Measurements from ENCODE around the gene ANGPTL2. TPM values are rescaled to one million over a fixed set of nuclear protein-coding genes. Genes with fewer than 3 reads are reported as not detected.

Gene ANGPTL2
- total and polyA plus RNA-seq, 4 donors: 13.4 to 51.2 (median 40.7) TPM

DNA sequence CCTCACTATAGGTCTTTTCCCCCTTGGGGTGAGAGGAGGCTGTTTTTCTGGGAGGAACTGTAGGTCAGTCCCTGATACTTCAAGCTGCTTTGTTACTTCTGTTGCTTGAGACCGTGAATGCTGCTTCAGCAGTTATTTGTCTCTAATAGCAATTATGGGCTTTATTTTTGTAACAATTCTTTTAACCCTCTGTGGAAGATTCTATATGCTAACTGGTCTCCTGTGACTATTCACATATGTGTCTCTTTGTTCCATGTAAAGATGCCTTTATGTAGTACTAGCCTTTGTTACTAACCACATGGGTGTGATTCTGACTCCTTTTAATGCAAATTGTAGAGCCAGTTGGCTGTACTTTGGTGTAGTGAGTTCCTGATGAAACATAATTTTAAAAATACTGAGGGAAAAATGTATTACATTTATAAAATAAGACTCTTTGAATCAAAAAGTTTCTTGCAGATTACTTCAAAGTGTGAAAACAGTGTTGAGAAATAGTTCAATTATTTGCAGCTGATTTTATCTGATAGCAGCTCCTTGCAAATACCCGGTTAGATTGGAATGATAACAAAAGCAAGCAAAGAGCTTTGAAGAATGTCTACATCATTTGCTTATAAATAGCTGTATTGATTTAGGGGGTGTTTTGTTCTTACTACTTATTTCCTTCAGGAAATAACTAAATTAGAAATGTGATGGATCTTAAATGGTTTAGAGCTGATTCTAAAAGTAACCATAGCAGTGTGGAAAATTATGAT is 46.6 kb downstream of the ANGPTL2 start:
- WGBS, 2 donors: 18 to 20% methylated on average over 2 of the region's 2 CpGs
- Histone ChIP-seq H3K27ac (ENCODE audit: low read depth in 1 of 2, low read length in 2 of 2) (no peak overlapping the region), H3K4me3 (ENCODE audit: low read length in 2 of 2) (no peak overlapping the region), H3K9me3 (ENCODE audit: control insufficient read depth, low read length) (no peaks in the 10 kb centered on the region), H3K4me1 (ENCODE audit: control insufficient read depth in 1 of 2, insufficient read depth in 2 of 2, low read length in 2 of 2) (no peaks in the 10 kb centered on the region), H3K36me3 (ENCODE audit: control insufficient read depth in 1 of 2, insufficient read depth in 2 of 2, low read length in 1 of 2) (no peaks in the 10 kb centered on the region), H3K27me3 (ENCODE audit: control insufficient read depth in 1 of 2, insufficient read depth in 2 of 2, low read length in 1 of 2) (no peaks in the 10 kb centered on the region)
- intact Hi-C loops (cut with DNase I): no loop called here
- no peak for DNase-seq
- no peak for ATAC-seq (ENCODE audit: low FRiP score)

GRCh38 chr9:127074561-127075548 is 47.6 kb downstream of the ANGPTL2 start:
- no peak for DNase-seq
- Histone ChIP-seq H3K27ac (ENCODE audit: low read depth in 1 of 2, low read length in 2 of 2) (no peak overlapping the region), H3K36me3 (ENCODE audit: control insufficient read depth in 1 of 2, insufficient read depth in 2 of 2, low read length in 1 of 2) (no peaks in the 10 kb centered on the region), H3K4me3 (ENCODE audit: low read length in 2 of 2) (no peak overlapping the region), H3K9me3 (ENCODE audit: control insufficient read depth, low read length) (no peaks in the 10 kb centered on the region), H3K4me1 (ENCODE audit: control insufficient read depth in 1 of 2, insufficient read depth in 2 of 2, low read length in 2 of 2) (no peaks in the 10 kb centered on the region), H3K27me3 (ENCODE audit: control insufficient read depth in 1 of 2, insufficient read depth in 2 of 2, low read length in 1 of 2) (no peaks in the 10 kb centered on the region)
- ATAC-seq (ENCODE audit: low FRiP score): no peak
- intact Hi-C loops (cut with DNase I): no loop called here
- WGBS, 2 donors: 82 to 84% methylated on average over 4 of the region's 4 CpGs

DNA sequence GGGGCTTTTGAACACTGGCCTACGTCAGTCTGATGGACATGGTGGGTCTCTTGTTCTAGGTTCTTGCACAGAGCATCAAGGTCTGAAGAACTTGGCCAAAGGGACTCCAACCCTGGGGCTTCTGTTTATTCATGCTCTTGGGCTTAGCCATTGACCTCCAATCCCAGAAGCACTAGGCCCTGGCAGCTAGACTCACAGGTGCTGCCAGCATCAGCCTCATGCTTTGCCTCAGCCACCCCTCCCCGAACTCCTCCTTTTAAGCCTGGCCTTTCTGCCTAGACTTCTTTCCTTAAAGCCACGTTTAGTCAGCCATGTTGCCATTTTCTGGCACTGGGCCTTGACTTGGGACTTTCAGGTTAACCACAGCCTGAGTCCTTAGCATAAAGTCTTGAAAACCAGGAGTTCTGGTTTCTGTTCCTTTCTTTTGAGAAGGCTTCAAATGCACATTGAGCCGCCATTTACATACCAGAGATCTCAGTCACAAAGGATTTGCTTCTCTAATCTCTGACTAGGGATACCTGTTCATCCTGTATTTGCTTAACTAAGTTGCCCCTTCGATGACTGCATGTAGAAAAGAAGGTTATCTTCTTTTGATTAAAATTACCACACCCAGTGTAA is 54.7 kb downstream of the ANGPTL2 start:
- Histone ChIP-seq H3K4me1 (ENCODE audit: control insufficient read depth in 1 of 2, insufficient read depth in 2 of 2, low read length in 2 of 2) (no peaks in the 10 kb centered on the region), H3K27ac (ENCODE audit: low read depth in 1 of 2, low read length in 2 of 2) (no peak overlapping the region), H3K27me3 (ENCODE audit: control insufficient read depth in 1 of 2, insufficient read depth in 2 of 2, low read length in 1 of 2) (no peaks in the 10 kb centered on the region), H3K4me3 (ENCODE audit: low read length in 2 of 2) (no peak overlapping the region), H3K9me3 (ENCODE audit: control insufficient read depth, low read length) (no peaks in the 10 kb centered on the region), H3K36me3 (ENCODE audit: control insufficient read depth in 1 of 2, insufficient read depth in 2 of 2, low read length in 1 of 2) (no peaks in the 10 kb centered on the region)
- DNase-seq: no peak
- no peak for ATAC-seq (ENCODE audit: low FRiP score)
- intact Hi-C loops (cut with DNase I): no loop called here
- WGBS, 2 donors: 91 to 95% methylated on average over 5 of the region's 5 CpGs

GRCh38 chr9:127066851-127067136 is 55.6 kb downstream of the ANGPTL2 start:
- Histone ChIP-seq H3K27me3 (ENCODE audit: control insufficient read depth in 1 of 2, insufficient read depth in 2 of 2, low read length in 1 of 2) (no peaks in the 10 kb centered on the region), H3K4me1 (ENCODE audit: control insufficient read depth in 1 of 2, insufficient read depth in 2 of 2, low read length in 2 of 2) (no peaks in the 10 kb centered on the region), H3K9me3 (ENCODE audit: control insufficient read depth, low read length) (no peaks in the 10 kb centered on the region), H3K36me3 (ENCODE audit: control insufficient read depth in 1 of 2, insufficient read depth in 2 of 2, low read length in 1 of 2) (no peaks in the 10 kb centered on the region), H3K4me3 (ENCODE audit: low read length in 2 of 2) (no peak overlapping the region), H3K27ac (ENCODE audit: low read depth in 1 of 2, low read length in 2 of 2) (no peak overlapping the region)
- intact Hi-C loops (cut with DNase I): no loop called here
- ATAC-seq (ENCODE audit: low FRiP score): no peak
- no peak for DNase-seq
- WGBS, 2 donors: 92 to 96% methylated on average over 2 of the region's 2 CpGs

DNA sequence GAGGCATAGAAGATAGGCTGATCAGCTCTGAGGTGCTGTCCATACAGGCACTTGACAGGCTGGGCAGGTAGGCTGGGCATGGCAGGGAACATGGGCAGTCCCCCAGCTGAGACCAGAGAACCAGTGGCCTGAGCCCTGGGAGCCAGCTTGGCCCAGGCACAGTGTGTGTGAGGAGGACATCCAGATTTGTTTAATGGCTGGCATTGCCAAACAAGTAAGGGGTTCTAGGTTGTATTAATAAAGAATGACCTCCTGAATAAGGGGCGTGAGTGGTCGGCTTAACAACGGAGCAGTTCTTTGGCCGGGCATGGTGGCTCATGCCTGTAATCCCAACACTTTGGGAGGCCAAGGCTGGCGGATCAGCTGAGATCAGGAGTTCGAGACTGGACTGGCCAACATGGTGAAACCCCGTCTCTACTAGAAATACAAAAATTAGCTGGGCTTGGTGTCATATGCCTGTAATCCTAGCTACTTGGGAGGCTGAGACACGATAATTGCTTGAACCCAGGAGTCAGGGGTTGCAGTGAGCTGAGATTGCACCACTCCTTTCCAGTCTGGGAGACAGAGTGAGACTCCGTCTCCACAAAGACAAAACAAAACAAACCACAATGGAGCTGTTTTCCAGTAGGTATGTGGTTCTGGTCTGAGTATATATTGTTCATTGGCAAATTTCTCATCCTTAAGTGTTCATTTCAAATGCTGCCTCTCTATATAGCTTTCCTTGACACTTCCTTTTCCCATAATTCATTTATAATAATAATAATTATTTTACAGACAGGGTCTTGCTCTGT is 56.2 kb downstream of the ANGPTL2 start:
- Histone ChIP-seq H3K4me3 (ENCODE audit: low read length in 2 of 2) (no peak overlapping the region), H3K4me1 (ENCODE audit: control insufficient read depth in 1 of 2, insufficient read depth in 2 of 2, low read length in 2 of 2) (no peaks in the 10 kb centered on the region), H3K27me3 (ENCODE audit: control insufficient read depth in 1 of 2, insufficient read depth in 2 of 2, low read length in 1 of 2) (no peaks in the 10 kb centered on the region), H3K36me3 (ENCODE audit: control insufficient read depth in 1 of 2, insufficient read depth in 2 of 2, low read length in 1 of 2) (no peaks in the 10 kb centered on the region), H3K27ac (ENCODE audit: low read depth in 1 of 2, low read length in 2 of 2) (no peak overlapping the region), H3K9me3 (ENCODE audit: control insufficient read depth, low read length) (no peaks in the 10 kb centered on the region)
- ATAC-seq (ENCODE audit: low FRiP score): no peak
- no peak for DNase-seq
- WGBS, 2 donors: 98 to 99% methylated on average over 9 of the region's 9 CpGs
- intact Hi-C loops (cut with DNase I): no loop called here

- H3K27ac ChIP-seq (ENCODE audit: low read depth in 1 of 2, low read length in 2 of 2): no peak overlapping the region
- no peaks in the 10 kb centered on the region for H3K36me3 ChIP-seq (ENCODE audit: control insufficient read depth in 1 of 2, insufficient read depth in 2 of 2, low read length in 1 of 2)
- ATAC-seq (ENCODE audit: low FRiP score) (no peak), DNase-seq (no peak)
- intact Hi-C loops (cut with DNase I): no loop called here
- H3K9me3 ChIP-seq (ENCODE audit: control insufficient read depth, low read length): no peaks in the 10 kb centered on the region
- H3K4me1 ChIP-seq (ENCODE audit: control insufficient read depth in 1 of 2, insufficient read depth in 2 of 2, low read length in 2 of 2): no peaks in the 10 kb centered on the region
- 68 to 74% methylated on average over 1 of the region's 1 CpG for WGBS, 2 donors
- no peak overlapping the region for H3K4me3 ChIP-seq (ENCODE audit: low read length in 2 of 2)
- H3K27me3 ChIP-seq (ENCODE audit: control insufficient read depth in 1 of 2, insufficient read depth in 2 of 2, low read length in 1 of 2): no peaks in the 10 kb centered on the region
Observed at GRCh38 chr9:127065592-127065991, 56.8 kb downstream of the ANGPTL2 start.

- WGBS, 2 donors: 89 to 91% methylated on average over 2 of the region's 2 CpGs
- no peak overlapping the region for H3K27ac ChIP-seq (ENCODE audit: low read depth in 1 of 2, low read length in 2 of 2)
- H3K9me3 ChIP-seq (ENCODE audit: control insufficient read depth, low read length): no peaks in the 10 kb centered on the region
- DNase-seq: no peak
- no peak overlapping the region for H3K4me3 ChIP-seq (ENCODE audit: low read length in 2 of 2)
- H3K27me3 ChIP-seq (ENCODE audit: control insufficient read depth in 1 of 2, insufficient read depth in 2 of 2, low read length in 1 of 2): no peaks in the 10 kb centered on the region
- H3K4me1 ChIP-seq (ENCODE audit: control insufficient read depth in 1 of 2, insufficient read depth in 2 of 2, low read length in 2 of 2): peaks cover 0 to 7% of the 10 kb centered on the region in 2 donors
- ATAC-seq (ENCODE audit: low FRiP score): no peak
- no peaks in the 10 kb centered on the region for H3K36me3 ChIP-seq (ENCODE audit: control insufficient read depth in 1 of 2, insufficient read depth in 2 of 2, low read length in 1 of 2)
- intact Hi-C loops (cut with DNase I): no loop called here
Observed at GRCh38 chr9:127064335-127064734, 58.1 kb downstream of the ANGPTL2 start.

GRCh38 chr9:127061411-127061810 is 61.0 kb downstream of the ANGPTL2 start:
- WGBS, 2 donors: 98 to 99% methylated on average over 3 of the region's 3 CpGs
- no peak overlapping the region for H3K4me3 ChIP-seq (ENCODE audit: low read length in 2 of 2)
- no peak overlapping the region for H3K27ac ChIP-seq (ENCODE audit: low read depth in 1 of 2, low read length in 2 of 2)
- H3K27me3 ChIP-seq (ENCODE audit: control insufficient read depth in 1 of 2, insufficient read depth in 2 of 2, low read length in 1 of 2): no peaks in the 10 kb centered on the region
- no peak for DNase-seq
- no peaks in the 10 kb centered on the region for H3K36me3 ChIP-seq (ENCODE audit: control insufficient read depth in 1 of 2, insufficient read depth in 2 of 2, low read length in 1 of 2)
- peaks cover 0 to 7% of the 10 kb centered on the region in 2 donors for H3K4me1 ChIP-seq (ENCODE audit: control insufficient read depth in 1 of 2, insufficient read depth in 2 of 2, low read length in 2 of 2)
- no peaks in the 10 kb centered on the region for H3K9me3 ChIP-seq (ENCODE audit: control insufficient read depth, low read length)
- ATAC-seq (ENCODE audit: low FRiP score): no peak
- intact Hi-C loops (cut with DNase I): no loop called here
